ENCODE results near the gene ZGRF1.

DNA sequence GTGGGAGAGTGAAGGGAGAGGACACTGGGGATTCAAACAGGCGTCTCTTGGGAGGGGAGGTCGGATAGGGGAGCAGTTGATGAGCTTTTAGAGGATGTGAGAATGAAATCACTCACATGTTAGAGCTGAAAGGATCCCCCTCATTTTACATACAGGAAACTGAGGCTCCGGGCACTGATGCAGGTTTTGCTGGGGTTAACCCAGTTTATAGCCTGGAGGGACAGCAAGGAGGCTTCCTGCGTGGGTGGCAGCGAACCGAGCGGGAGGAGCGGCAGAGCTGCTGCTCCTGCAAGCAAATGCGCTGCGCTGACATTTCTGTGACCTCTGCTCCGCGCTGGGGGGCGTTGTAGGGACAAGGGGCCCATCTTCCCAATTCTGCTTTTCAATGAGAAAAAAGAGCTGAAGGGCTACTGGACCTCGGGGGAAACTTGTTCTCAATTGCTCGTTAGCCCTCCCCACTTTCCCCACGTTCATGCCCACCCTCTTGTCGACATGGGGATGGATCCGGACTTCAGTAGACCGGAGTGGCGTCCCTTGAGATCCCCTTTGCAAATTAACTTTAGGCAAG lies 119.6 kb downstream of the ZGRF1 start:
- TF ChIP-seq, protein P1, sequence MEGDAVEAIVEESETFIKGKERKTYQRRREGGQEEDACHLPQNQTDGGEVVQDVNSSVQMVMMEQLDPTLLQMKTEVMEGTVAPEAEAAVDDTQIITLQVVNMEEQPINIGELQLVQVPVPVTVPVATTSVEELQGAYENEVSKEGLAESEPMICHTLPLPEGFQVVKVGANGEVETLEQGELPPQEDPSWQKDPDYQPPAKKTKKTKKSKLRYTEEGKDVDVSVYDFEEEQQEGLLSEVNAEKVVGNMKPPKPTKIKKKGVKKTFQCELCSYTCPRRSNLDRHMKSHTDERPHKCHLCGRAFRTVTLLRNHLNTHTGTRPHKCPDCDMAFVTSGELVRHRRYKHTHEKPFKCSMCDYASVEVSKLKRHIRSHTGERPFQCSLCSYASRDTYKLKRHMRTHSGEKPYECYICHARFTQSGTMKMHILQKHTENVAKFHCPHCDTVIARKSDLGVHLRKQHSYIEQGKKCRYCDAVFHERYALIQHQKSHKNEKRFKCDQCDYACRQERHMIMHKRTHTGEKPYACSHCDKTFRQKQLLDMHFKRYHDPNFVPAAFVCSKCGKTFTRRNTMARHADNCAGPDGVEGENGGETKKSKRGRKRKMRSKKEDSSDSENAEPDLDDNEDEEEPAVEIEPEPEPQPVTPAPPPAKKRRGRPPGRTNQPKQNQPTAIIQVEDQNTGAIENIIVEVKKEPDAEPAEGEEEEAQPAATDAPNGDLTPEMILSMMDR (IDR thresholded peaks at IDR 0.05): no peak
- TF ChIP-seq POLR2AphosphoS5 (IDR thresholded peaks at IDR 0.05) (no peak), POLR2A (IDR thresholded peaks at IDR 0.05) (no peak)
